ENCODE results near the gene ANKUB1.

Gene ANKUB1

DNA sequence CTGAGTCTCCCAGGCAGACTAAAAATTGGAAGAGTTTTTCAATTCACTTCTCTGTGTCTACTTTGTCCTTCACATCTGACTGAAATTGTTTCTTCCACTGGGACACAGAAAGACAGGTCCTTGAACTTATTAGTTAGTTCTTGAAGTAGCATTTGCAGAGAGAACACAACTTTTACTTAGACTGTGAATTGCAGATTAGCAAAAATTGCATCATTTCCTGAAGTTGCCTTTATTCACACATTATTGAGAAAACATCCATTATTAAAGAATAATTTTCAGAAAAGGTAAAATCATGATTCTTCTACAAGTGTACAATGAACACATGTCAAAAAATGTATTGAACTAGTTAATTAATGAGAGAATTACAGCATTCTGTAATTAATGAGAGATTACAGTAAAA, 38.6 kb downstream of the ANKUB1 start:
- no peak for DNase-seq

- no peak for DNase-seq
Measured at GRCh38 chr3:149752788-149753136, 39.6 kb downstream of the ANKUB1 start.

DNA sequence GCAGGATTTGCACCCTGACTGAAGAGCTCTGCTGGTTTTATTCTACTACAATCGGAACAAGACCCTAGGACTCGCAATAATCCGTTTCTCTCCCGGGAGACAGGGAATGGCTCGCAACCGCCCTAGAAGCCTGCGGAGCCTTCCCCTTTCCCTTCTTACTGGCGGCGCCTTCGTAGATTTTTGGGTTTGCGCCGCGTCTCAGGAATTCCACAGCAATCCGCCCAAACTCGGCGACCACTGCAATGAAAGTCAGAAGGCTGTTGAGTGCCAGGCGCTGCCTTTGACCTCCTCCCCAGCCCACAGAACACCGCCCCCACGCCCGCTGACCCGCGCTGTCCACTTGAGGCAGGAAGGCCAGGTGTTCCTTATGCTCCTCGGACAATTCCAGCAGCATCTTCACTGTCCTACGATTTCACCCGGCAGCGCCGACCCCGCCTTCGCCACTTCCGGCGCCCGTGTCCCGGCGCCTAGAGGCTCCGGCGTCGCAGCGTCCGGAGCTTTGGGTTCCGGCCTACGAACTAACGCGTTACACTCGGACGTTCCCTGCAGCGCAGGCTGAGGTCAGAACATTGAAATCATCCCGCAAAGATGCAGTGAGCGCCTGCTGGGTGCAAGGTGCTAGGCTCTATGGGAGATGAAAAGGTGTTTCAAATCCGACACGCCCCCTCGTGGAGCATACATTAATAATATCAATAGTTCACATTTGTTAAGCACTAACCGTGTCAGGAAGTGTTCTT, 40.1 kb downstream of the ANKUB1 start, which contains the start of gene COMMD2:
Gene COMMD2 (minus strand): TSS at position 439 of the 737 bp plus-strand sequence. CDS start 45 bp downstream, at position 394.
- DNase-seq, result peak; percentile 85

GRCh38 chr3:149751551-149751950, 40.8 kb downstream of the ANKUB1 start:
- no peak for DNase-seq

DNA sequence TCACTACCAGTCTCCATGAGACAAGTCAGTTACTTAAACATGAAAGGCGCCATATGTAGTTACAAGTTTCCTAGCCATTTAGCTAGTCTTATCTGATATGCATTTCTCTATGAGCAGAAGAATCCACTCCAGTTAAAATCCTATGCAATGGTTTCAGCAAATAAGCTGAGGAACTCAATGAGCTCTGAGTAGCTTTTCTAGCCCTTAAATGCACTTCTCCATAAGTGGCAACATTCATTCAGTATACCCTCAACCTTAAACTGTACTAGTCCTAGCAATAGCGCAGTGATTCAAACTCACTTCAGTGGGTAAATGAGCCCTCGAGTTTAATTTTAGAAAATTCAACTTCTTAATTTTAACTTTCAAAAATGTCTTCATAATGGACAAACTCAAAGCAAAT, 47.7 kb downstream of the ANKUB1 start:
- DNase-seq, result no peak

GRCh38 chr3:149744151-149744550, 48.2 kb downstream of the ANKUB1 start:
- no peak for DNase-seq

- DNase-seq, result no peak
Measured at GRCh38 chr3:149739396-149739795, 53.0 kb downstream of the ANKUB1 start.

GRCh38 chr3:149738876-149739275, 53.5 kb downstream of the ANKUB1 start:
- no peak for DNase-seq

- DNase-seq, result no peak
Measured at GRCh38 chr3:149736953-149737205, 55.5 kb downstream of the ANKUB1 start.

- DNase-seq, result no peak
Measured at GRCh38 chr3:149736175-149736952, 56.0 kb downstream of the ANKUB1 start.

DNA sequence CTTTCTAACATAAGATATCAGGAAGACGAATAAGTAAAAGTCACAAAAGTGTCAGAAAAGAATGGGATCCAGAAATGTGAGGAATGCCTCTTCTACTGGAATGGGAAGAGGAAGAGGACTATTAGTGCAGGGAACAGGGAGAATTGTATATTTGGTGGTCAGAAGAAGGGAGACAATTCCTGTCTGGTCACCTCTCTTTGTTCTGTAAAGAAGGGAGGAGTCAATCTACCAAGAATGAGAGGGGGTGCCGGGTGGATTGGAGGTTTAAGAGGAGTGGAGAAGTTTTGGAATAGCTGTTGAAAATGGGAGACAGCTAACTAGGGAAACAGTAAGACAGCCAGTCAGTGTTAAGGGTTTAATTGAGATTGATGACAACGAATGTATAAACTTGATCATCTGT, 60.1 kb downstream of the ANKUB1 start:
- DNase-seq, result no peak

GRCh38 chr3:149727656-149728055, 64.7 kb downstream of the ANKUB1 start:
- DNase-seq, result no peak

- DNase-seq, result no peak
Measured at GRCh38 chr3:149726716-149727407, 65.5 kb downstream of the ANKUB1 start.

- no peak for DNase-seq
Measured at GRCh38 chr3:149723781-149724180, 68.6 kb downstream of the ANKUB1 start.

GRCh38 chr3:149720918-149721317, 71.4 kb downstream of the ANKUB1 start:
- no peak for DNase-seq

DNA sequence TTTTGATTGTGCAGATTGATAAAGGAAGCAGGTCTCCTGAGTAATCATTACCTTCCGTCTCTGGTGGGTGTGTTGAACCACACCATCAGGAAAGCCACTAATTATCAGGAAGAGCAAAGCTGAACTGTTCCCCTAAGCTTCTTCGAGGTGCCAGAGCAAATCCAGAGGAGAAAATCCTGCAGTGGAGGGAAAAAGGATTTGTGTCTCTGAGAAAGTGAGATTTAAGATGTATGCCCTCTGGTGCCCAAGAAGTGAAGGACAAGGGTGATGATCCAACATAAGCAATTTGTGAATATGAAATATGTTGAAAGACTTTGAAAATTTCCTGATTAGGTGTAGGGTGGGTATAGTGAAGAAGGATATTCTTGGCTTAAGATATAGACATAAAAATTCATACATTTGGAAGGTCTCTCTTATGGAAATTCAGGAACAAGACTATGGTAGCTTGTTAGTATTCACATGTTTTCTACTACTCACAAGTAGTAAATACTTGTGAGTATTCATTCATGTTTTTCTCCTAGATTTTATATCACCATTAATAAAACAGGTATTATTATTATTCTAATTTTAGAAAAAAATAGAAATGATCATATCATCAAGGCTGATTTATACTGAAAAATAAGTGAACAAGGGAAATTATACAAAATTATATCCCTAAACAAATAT, 74.8 kb downstream of the ANKUB1 start:
- peak; percentile 30 for DNase-seq

DNA sequence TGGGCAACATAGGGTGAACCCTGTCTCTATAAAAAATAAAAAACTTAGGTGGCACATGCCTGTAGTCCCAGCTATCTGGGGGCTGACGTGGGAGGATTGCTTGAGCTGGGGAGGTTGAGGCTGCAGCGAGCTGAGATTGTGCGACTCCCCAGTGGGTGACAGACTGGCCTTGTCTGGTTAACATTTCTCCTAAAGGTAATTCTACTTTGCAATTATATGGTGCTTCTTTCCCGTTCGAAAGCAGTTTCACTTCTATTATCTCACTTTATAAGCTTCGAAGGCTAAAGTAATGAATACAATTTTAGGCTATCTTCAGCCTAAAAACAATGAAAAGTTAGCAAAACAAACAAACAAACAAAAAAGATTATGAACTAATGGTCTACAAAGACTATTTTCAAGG, 75.4 kb downstream of the ANKUB1 start:
- DNase-seq, result no peak

- DNase-seq, result no peak
Measured at GRCh38 chr3:149715247-149715646, 77.1 kb downstream of the ANKUB1 start.

- no peak for DNase-seq
Measured at GRCh38 chr3:149713730-149714654, 78.4 kb downstream of the ANKUB1 start.
